HuH-7 (cell line): Measurements from ENCODE around the gene SERGEF.

Experiments used
- DNase-seq: peaks from one replicate; pipeline ENCODE4 v3.0.0; 2011; ENCODE audit warnings: low spot score

Gene SERGEF

DNA sequence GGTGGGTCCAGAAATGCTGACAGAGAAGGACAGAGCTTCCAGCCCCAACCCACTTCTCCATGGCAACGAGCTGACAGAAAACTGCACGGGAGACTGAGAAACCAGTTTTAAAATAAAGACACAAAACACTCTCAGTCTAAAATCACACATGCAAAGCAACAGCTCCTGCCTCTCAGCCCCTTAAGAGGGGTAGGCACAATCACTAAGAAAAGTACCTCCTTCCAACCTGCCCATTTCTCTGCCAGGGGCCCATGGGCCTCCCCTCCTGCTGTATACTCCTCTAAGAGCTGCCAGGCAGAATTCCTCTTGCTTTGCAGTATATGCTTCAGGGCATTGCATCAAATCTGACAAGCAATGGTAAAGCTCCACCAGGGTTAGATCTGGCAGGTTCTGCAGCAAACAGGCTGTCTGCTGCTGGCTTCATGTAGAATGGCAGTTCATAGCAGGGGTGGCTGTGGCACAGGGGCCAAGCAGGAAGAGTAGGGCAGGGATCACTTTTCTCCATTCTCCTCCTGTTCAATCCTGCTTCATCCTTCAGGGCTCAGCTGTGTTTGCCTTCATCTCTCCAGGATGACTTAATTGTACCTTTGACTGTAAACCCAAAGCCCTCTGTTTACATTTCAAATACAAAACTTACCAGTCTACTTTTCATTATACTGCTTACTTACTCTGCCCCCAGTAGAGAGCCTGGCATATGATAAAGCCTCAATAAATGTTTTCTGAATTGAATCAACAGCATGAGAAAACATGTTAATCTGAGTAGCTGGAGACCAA is 200.6 kb downstream of the SERGEF start:
- DNase-seq = no peak

DNA sequence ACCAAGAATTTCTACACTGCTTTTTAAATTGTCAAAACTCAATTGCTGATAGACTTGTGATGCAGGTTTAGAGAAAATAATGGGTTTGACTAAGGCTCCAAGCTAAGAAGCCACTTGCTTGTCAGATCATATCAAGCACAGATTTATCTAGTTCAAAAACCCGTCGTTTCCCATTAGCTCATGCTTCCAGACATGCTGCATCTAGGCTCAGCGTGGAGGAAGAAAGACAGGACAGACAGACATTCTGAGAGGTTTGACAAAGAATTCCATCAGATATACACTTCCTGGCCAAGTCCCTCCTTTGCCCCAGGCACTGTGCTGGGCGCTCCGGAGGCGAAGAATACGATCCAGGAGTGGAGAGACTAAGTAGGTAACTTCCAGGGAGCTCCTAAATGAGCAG is 201.5 kb downstream of the SERGEF start:
- DNase-seq = no peak

GRCh38 chr11:17810746-17811145 is 202.1 kb downstream of the SERGEF start:
- DNase-seq = no peak

GRCh38 chr11:17810041-17810440 is 202.8 kb downstream of the SERGEF start:
- no peak for DNase-seq

DNA sequence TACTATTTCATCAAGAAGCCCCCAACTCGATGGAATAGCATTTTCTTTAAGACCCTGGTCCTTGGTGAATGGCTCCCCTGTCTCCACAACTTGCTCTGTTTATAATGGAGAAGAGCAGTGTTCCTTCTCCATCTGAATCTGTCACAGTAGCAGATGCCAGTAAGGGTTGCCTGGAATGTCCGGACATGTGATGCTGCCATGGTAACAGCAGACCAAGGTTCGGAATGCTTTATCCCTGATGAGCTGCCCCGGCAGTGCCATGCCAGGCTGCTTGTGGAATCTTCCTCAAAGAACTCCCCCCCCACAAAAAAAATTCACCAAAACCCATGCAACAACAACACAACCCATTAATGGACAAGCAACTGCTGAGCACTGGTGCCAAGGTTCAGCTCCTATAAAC is 205.8 kb downstream of the SERGEF start:
- DNase-seq = no peak

GRCh38 chr11:17805873-17806272 is 207.0 kb downstream of the SERGEF start:
- DNase-seq = no peak

- DNase-seq = no peak
These were observed 207.8 kb downstream of the SERGEF start for GRCh38 chr11:17805043-17805442.

- DNase-seq = no peak
These were observed 209.0 kb downstream of the SERGEF start for GRCh38 chr11:17803754-17804334.

GRCh38 chr11:17802491-17802890 is 210.4 kb downstream of the SERGEF start:
- DNase-seq = no peak

DNA sequence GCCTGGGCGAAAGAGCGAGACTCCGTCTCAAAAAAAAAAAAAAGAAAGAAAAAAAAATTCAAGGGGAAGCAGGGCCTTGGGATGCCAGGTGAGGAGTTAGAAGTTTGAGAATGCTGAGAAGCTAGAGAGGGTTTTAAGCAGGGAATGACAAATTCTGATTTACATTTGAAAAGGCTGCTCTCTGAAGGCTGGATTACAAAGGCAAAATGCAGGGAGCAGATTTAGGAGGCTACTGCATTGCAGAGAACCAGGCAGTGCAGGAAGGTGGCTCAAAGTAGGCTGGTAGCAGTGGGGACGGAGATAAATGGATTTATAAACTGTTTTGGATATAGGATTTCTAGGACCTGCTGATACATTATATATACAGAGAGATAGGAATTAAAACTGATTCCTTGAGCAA is 211.7 kb downstream of the SERGEF start:
- no peak for DNase-seq

- DNase-seq = no peak
These were observed 213.7 kb downstream of the SERGEF start for GRCh38 chr11:17799147-17799546.

DNA sequence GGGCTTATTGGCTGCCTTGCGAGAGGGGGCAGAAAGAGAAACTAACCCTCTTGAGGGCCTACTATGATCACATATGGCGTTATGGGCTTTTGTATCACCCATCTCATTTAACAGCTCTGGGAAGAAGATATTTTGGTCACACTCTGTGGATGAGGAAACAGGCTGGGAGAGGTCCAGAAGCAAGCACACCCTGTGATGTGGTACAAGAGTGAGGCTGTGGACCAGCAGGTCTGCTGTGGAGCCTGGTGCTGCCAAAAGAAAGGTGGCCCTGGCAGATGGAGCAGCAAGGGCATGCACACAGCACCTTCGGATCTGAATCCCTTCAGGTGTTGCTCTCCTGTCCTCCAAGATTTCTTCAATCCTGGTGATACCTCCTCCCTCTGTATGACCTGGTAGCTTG is 214.1 kb downstream of the SERGEF start:
- DNase-seq = no peak

DNA sequence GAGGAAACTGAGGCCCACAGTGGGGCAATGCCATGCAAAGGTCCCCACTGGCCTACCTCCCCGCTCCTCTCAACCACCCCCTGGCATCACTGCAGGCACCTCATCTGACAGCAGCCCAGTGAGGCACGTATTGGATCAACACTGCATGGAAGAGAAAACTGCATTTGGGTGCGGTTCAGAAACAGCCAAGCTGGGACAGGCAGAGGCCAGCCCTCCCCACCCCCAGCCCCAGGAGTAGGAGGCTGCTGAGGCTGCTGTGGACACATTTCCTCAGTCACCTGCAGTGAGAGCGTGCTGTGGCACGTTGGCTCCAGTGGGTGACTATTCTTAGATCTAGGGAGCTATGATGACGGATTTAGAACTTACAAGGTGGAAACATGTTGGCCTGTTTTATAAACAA is 214.6 kb downstream of the SERGEF start:
- DNase-seq = no peak

GRCh38 chr11:17796154-17796553 is 216.7 kb downstream of the SERGEF start:
- DNase-seq = no peak

GRCh38 chr11:17794981-17795380 is 217.9 kb downstream of the SERGEF start:
- no peak for DNase-seq

- DNase-seq = no peak
These were observed 219.1 kb downstream of the SERGEF start for GRCh38 chr11:17793642-17794170.

DNA sequence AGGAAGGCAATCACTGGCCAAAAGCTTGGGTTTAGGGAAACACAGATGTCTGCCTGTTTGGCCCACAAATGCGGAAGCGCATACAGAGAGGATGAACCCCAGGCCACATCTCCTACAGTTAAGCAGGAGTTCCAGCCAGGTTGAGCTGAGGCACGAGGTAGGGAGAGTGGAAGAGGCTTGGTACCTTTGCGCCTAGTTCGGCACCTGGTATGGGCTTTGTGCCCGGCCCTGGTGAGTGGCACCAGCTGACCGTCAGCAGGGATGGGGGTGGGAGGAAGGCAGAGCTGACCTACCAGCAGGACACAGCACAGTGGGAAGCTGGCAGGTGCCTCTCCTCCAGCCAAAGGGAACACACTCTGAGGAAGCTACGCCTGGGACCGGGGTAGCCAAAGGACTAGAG is 220.7 kb downstream of the SERGEF start:
- DNase-seq = no peak

DNA sequence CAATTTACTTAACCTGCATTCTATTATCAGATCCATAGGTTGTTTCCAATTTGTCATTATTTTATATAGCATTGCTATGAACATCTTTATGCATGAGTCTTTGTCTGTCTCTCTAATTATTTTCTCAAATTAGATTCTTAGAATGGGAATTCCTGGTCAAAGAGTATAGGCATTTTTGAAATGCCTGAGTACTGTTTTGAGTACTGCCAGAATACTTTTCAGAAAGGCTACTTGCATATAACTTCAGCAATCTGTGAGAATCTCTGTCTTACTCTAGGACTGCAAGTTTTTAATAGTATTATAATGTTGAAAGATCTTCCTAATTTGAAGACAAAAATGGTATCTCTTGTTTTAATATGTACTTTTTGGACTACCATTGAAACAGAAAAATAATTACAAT is 221.7 kb downstream of the SERGEF start:
- DNase-seq = no peak

- no peak for DNase-seq
These were observed 222.4 kb downstream of the SERGEF start for GRCh38 chr11:17790453-17790852.

DNA sequence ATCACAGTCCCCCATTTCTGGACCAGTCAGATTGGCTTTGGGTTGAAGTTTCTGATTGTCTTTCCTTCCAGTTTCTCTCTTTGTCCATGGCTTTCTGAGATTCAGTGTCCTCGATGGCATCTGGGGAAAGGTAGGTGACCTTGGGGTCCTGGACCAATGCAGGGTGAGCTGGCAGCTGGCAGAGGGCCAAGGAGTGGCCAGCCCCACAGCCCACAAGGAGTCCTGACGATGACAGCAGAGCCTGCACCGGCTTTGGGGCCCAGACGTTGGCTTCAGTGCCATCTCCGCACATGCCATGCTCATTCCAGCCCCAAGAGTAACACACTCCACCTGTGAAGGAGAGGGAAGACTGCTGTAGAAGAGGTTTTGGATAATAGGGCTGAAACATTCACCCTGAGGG is 224.8 kb downstream of the SERGEF start:
- DNase-seq = no peak

DNA sequence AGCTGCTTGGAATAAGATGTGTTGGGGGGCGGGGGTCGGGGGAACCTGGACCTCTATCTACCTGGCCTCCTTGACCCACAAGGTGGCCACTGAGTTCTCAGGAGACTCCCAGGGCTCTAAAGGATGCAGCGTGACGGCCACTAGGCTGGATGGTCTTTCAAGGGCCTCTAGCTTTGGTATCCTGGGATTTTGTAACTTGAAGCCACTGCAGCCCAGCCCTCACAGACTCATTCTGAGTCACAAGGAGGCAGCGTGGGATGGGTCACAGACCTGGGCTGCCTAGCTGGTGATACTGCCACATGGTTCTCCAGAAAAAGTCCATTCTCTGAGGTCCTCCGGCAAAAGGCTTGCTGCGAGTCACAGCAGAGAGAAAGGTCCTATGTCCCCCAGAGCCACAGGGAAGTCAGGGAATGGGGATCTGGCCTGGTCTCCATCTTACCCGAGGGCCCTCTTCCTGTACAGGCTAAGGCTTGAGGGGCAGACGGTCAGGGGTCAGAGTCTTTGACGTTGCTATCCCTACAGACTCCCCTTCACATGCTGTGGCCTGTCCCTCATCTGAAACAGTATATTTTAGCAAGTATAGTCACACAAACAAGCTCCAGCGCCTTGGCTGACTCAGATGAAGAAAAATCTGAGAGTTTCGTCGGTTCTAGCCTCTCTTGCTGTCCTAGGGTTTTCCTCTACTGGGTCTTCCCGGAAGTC is 225.9 kb downstream of the SERGEF start:
- no peak for DNase-seq

DNA sequence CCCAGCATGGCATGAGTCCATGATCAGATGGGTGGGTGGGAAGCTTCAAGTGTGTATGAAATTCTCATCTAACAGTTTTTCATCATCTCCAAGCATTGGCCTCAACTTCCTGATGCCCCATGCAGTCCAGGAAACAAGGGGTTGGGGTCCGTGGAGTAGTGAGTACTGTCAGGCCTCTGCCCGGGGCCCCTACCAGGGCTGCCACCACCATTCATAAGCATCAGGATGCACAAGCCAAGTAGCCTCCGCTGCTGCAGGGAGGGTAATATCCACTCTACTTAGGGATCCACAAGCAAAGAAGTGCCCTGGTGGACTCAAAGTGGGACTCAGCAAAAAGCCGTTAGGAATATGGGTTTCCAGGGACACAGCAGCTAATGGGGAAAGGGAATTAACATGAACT is 229.0 kb downstream of the SERGEF start:
- no peak for DNase-seq
